Measurements from ENCODE around the gene RTN4.
A peak's percentile ranks its signal among the peaks of the same experiment; 100 is the strongest.

RTN4 gene

GRCh38 chr2:55031505-55031904 lies 18.7 kb downstream of the RTN4 start:
- no peak for DNase-seq

GRCh38 chr2:55030766-55031165 lies 19.5 kb downstream of the RTN4 start:
- no peak for DNase-seq

- DNase-seq: no peak
These were observed 21.2 kb downstream of the RTN4 start for GRCh38 chr2:55029098-55029497.

GRCh38 chr2:55027226-55027625 lies 23.0 kb downstream of the RTN4 start:
- no peak for DNase-seq

GRCh38 chr2:55026202-55026601 lies 24.0 kb downstream of the RTN4 start:
- DNase-seq: no peak

- DNase-seq: no peak
These were observed 24.6 kb downstream of the RTN4 start for GRCh38 chr2:55025627-55026026.

- no peak for DNase-seq
These were observed 25.2 kb downstream of the RTN4 start for GRCh38 chr2:55025082-55025481.

GRCh38 chr2:55022476-55022875 lies 27.8 kb downstream of the RTN4 start:
- no peak for DNase-seq

GRCh38 chr2:55019526-55020258 lies 30.6 kb downstream of the RTN4 start:
- no peak for DNase-seq

- no peak for DNase-seq
These were observed 31.6 kb downstream of the RTN4 start for GRCh38 chr2:55018619-55019018.

GRCh38 chr2:55017880-55018279 lies 32.4 kb downstream of the RTN4 start:
- no peak for DNase-seq

GRCh38 chr2:55017428-55017827 lies 32.8 kb downstream of the RTN4 start:
- DNase-seq: no peak

- peak; percentile 66 for DNase-seq
These were observed 35.0 kb downstream of the RTN4 start for GRCh38 chr2:55014962-55015939.

GRCh38 chr2:55013936-55014335 lies 36.3 kb downstream of the RTN4 start:
- DNase-seq: no peak

- no peak for DNase-seq
These were observed 37.4 kb downstream of the RTN4 start for GRCh38 chr2:55012672-55013484.

- DNase-seq: peak; percentile 34
These were observed 38.2 kb downstream of the RTN4 start for GRCh38 chr2:55011831-55012671.

GRCh38 chr2:55010915-55011314 lies 39.3 kb downstream of the RTN4 start:
- no peak for DNase-seq

- DNase-seq: peak; percentile 74
These were observed 40.1 kb downstream of the RTN4 start for GRCh38 chr2:55010149-55010591.

GRCh38 chr2:55009277-55010060 lies 40.8 kb downstream of the RTN4 start:
- DNase-seq: no peak

GRCh38 chr2:55006306-55006705 lies 43.9 kb downstream of the RTN4 start:
- DNase-seq: no peak
